Smooth muscle cell (in vitro differentiated cells): ENCODE data around the gene OXTR. TPM values are rescaled to one million over a fixed set of nuclear protein-coding genes. Genes with fewer than 3 reads are reported as not detected.

Source experiments
- DNase-seq: peaks from one replicate; lab custom pipeline; 2025; ENCODE audit not compliant: unreplicated experiment; lab: John Stamatoyannopoulos, UW
- H2AFZ ChIP-seq: fragments of 200-600 bp; sonication (generic); 2 replicates; pipeline ENCODE4 v1.6.0; 2016; ENCODE audit warnings: antibody characterized with exemption, low read depth, mild to moderate bottlenecking
- H3F3A ChIP-seq: fragments of 200-600 bp; sonication (generic); 2 replicates; pipeline ENCODE4 v1.6.0; 2017; ENCODE audit warnings: antibody characterized with exemption, low read depth
- H3K27ac ChIP-seq: fragments of 200-600 bp; sonication (generic); 2 replicates; pipeline ENCODE4 v1.5.1; 2016; ENCODE audit warnings: low read depth, mild to moderate bottlenecking
- H3K27me3 ChIP-seq: fragments of 200-600 bp; sonication (generic); 2 replicates; pipeline ENCODE4 v1.6.1; 2016; ENCODE audit warnings: low read depth, mild to moderate bottlenecking
- H3K36me3 ChIP-seq: fragments of 200-600 bp; sonication (generic); 2 replicates; pipeline ENCODE4 v1.5.1; 2016; ENCODE audit warnings: low read depth
- H3K4me1 ChIP-seq: fragments of 200-600 bp; sonication (generic); 2 replicates; pipeline ENCODE4 v1.5.1; 2016; ENCODE audit warnings: low read depth
- H3K4me2 ChIP-seq: fragments of 200-600 bp; sonication (generic); 2 replicates; pipeline ENCODE4 v1.6.0; 2016; ENCODE audit warnings: mild to moderate bottlenecking
- H3K4me3 ChIP-seq: fragments of 200-600 bp; sonication (generic); 2 replicates; pipeline ENCODE4 v1.5.1; 2016; ENCODE audit warnings: mild to moderate bottlenecking
- H3K79me2 ChIP-seq: fragments of 200-600 bp; sonication (generic); 2 replicates; pipeline ENCODE4 v1.6.0; 2016; ENCODE audit warnings: low read depth, mild to moderate bottlenecking
- H3K9ac ChIP-seq: fragments of 200-600 bp; sonication (generic); 2 replicates; pipeline ENCODE4 v1.6.0; 2016; ENCODE audit warnings: low read depth
- H3K9me3 ChIP-seq: fragments of 200-600 bp; sonication (generic); replicated peaks from 2 replicates; pipeline ENCODE4 v1.5.1; 2016; ENCODE audit warnings: low read depth
- H4K20me1 ChIP-seq: fragments of 200-600 bp; sonication (generic); 2 replicates; pipeline ENCODE4 v1.6.0; 2016; ENCODE audit warnings: low read depth
- WGBS: methylation state at CpG from one replicate; pipeline ENCODE4 v1.1.7; 2016; ENCODE audit warnings: low lambda C conversion rate; 5-methylcytosine and 5-hydroxymethylcytosine counted together
- polyA plus RNA-seq: library from polyadenylated mRNA; unstranded; fragments of >200 nt; fragmentation: Nextera tagmentation; extraction: Ambion mirVana; gene quantifications from 2 replicates; pipeline ENCODE4 v1.2.1, GENCODE V29; 2016
- total RNA-seq: library from RNA; depleted of rRNA; stranded (reverse); fragments of >200 nt; gene quantifications from 2 replicates; pipeline ENCODE4 v1.2.3, GENCODE V29; 2014
- TF ChIP-seq, protein P1 (sequence below): fragments of 200-600 bp; sonication (generic); IDR thresholded peaks from 2 replicates; pipeline ENCODE4 v1.5.1; 2017; ENCODE audit warnings: borderline replicate concordance, mild to moderate bottlenecking, antibody characterized with exemption; ENCODE audit not compliant: insufficient read depth, poor library complexity, severe bottlenecking

OXTR gene
- total and polyA plus RNA-seq, 2 experiments from 2014 or later: 0.54 to 1.1 TPM

GRCh38 chr3:8765528-8765927, 3.9 kb downstream of the OXTR start:
- no peaks in the 10 kb centered on the region for H3F3A ChIP-seq
- no peaks in the 10 kb centered on the region for H4K20me1 ChIP-seq
- H3K79me2 ChIP-seq: no peaks in the 10 kb centered on the region
- 87% methylated on average over 4 of the region's 4 CpGs for WGBS
- H3K4me1 ChIP-seq: no peaks in the 10 kb centered on the region
- H3K27me3 ChIP-seq: peaks cover 26% of the 10 kb centered on the region
- no peak overlapping the region for H2AFZ ChIP-seq
- H3K27ac ChIP-seq: no peak overlapping the region
- H3K4me2 ChIP-seq: no peak overlapping the region
- no peak overlapping the region for H3K9ac ChIP-seq
- H3K36me3 ChIP-seq: no peaks in the 10 kb centered on the region
- H3K9me3 ChIP-seq: no peaks in the 10 kb centered on the region
- H3K4me3 ChIP-seq: no peak overlapping the region
- DNase-seq: no peak
- TF ChIP-seq, protein P1, sequence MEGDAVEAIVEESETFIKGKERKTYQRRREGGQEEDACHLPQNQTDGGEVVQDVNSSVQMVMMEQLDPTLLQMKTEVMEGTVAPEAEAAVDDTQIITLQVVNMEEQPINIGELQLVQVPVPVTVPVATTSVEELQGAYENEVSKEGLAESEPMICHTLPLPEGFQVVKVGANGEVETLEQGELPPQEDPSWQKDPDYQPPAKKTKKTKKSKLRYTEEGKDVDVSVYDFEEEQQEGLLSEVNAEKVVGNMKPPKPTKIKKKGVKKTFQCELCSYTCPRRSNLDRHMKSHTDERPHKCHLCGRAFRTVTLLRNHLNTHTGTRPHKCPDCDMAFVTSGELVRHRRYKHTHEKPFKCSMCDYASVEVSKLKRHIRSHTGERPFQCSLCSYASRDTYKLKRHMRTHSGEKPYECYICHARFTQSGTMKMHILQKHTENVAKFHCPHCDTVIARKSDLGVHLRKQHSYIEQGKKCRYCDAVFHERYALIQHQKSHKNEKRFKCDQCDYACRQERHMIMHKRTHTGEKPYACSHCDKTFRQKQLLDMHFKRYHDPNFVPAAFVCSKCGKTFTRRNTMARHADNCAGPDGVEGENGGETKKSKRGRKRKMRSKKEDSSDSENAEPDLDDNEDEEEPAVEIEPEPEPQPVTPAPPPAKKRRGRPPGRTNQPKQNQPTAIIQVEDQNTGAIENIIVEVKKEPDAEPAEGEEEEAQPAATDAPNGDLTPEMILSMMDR: no peak

DNA sequence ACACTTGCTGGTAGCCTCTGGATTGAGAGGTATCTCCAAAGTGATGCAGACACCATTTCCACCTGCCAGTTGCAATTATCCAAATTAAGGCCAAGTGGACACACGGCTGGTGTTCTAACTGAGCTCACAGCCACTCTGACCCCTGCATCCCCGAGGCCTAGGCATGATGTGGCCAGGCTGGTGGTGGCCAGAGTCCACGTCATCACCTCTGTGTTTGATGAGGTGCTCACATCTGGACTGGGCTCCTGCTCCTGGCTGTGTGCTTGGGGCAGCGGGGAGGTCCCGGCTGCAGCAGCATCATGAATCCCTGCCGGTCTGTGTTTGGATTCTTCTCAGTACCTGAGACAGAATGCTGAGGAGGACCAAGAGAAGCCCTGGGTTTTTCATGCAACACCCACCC, 4.9 kb downstream of the OXTR start:
- H3K27me3 ChIP-seq: peaks cover 26% of the 10 kb centered on the region
- no peak overlapping the region for H3K4me2 ChIP-seq
- no peak overlapping the region for H2AFZ ChIP-seq
- no peak for DNase-seq
- no peaks in the 10 kb centered on the region for H3F3A ChIP-seq
- H3K9me3 ChIP-seq: no peaks in the 10 kb centered on the region
- 95% methylated on average over 6 of the region's 6 CpGs for WGBS
- TF ChIP-seq, protein P1: no peak
- no peak overlapping the region for H3K4me3 ChIP-seq
- no peaks in the 10 kb centered on the region for H3K36me3 ChIP-seq
- no peak overlapping the region for H3K27ac ChIP-seq
- no peaks in the 10 kb centered on the region for H4K20me1 ChIP-seq
- H3K4me1 ChIP-seq: no peaks in the 10 kb centered on the region
- no peaks in the 10 kb centered on the region for H3K79me2 ChIP-seq
- no peak overlapping the region for H3K9ac ChIP-seq

GRCh38 chr3:8762607-8763377, 6.6 kb downstream of the OXTR start:
- H3F3A ChIP-seq: no peaks in the 10 kb centered on the region
- TF ChIP-seq, protein P1: no peak
- no peak overlapping the region for H3K4me2 ChIP-seq
- peaks cover 15% of the 10 kb centered on the region for H3K27me3 ChIP-seq
- no peaks in the 10 kb centered on the region for H3K79me2 ChIP-seq
- H3K4me3 ChIP-seq: no peak overlapping the region
- H4K20me1 ChIP-seq: no peaks in the 10 kb centered on the region
- no peaks in the 10 kb centered on the region for H3K9me3 ChIP-seq
- DNase-seq: no peak
- 91% methylated on average over 11 of the region's 11 CpGs for WGBS
- no peaks in the 10 kb centered on the region for H3K4me1 ChIP-seq
- no peaks in the 10 kb centered on the region for H3K36me3 ChIP-seq
- H3K27ac ChIP-seq: no peak overlapping the region
- no peak overlapping the region for H2AFZ ChIP-seq
- H3K9ac ChIP-seq: no peak overlapping the region

DNA sequence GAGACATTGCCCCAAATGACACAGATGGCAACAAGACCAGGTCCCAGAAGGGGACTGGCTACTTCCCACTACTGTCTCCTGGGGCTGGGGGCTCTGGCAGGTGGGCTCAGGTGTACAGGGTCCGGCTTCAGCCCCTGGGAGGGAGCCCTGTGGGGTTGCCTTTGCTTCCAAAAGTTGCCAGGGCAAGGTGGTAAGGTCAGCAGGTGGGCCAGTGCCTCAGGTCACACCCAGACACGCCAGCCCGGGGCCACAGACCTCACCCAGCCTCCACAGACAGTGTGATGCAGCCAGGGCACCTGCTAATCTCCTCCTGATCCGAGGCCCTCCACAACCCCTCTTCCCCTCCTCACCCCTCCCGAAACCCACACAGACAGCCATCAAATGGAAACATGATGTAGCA, 7.5 kb downstream of the OXTR start:
- Histone ChIP-seq H3F3A (no peaks in the 10 kb centered on the region), H2AFZ (no peak overlapping the region), H3K9ac (no peak overlapping the region), H3K79me2 (no peaks in the 10 kb centered on the region), H3K36me3 (no peaks in the 10 kb centered on the region), H3K4me1 (no peaks in the 10 kb centered on the region), H3K27ac (no peak overlapping the region), H3K4me2 (no peak overlapping the region), H3K27me3 (peaks cover 5% of the 10 kb centered on the region), H4K20me1 (no peaks in the 10 kb centered on the region), H3K9me3 (no peaks in the 10 kb centered on the region), H3K4me3 (no peak overlapping the region)
- TF ChIP-seq, protein P1: no peak
- no peak for DNase-seq
- 88% methylated on average over 5 of the region's 5 CpGs for WGBS
